Measurements from ENCODE around the gene EIF2AK2. TPM values are rescaled to one million over a fixed set of nuclear protein-coding genes. Genes with fewer than 3 reads are reported as not detected.
A peak's percentile ranks its signal among the peaks of the same experiment; 100 is the strongest.

Gene EIF2AK2
- total RNA-seq, 4 donors from 2014 or later = 28.6 to 41.7 (median 31.0) TPM

DNA sequence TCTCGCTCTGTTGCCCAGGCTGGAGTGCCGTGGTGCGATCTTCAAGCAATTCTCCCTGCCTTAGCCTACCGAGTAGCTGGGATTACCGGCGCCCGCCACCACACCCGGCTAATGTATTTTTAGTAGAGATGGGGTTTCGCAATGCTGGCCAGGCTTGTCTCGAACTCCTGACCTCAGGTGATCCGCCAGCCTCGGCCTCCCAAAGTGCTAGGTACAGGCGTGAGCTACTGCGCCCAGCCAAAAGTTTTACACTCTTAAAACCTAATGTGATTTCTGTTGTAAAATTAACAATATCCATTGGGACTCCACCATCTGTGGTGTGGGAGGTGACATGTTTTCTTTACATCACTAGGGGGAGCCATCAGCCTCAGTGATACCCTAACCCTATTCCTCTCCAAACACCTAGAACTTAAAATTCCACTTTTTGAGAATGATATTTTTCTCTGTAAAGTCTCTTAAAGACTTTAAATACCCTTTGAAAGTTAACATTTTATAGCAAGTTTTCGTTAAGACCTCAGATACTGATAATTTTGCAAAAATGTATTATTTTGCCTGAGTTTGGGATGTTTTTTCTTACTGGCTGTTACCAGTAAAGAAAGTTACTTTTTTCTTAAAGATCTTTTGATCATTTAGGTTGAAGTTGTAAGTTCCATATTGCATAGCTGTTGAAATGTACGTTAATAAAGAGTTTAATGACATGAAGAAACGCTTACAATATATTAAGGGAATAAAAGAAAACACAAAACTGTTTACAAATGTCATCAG is 11.6 kb upstream of the EIF2AK2 start:
- DNase-seq = peak; percentile 4 to 8
- 50 to 53% methylated on average over 17 of the region's 17 CpGs for WGBS, 2 donors
- no peaks in the 10 kb centered on the region for H3K27me3 ChIP-seq
- H3K9me3 ChIP-seq = no peaks in the 10 kb centered on the region
- no peaks in the 10 kb centered on the region for H3K36me3 ChIP-seq
- intact Hi-C loops (cut with DNase I) = no loop called here
- no peaks in the 10 kb centered on the region for H3K4me1 ChIP-seq
- no peak overlapping the region for H3K27ac ChIP-seq
- TF ChIP-seq, protein P1, sequence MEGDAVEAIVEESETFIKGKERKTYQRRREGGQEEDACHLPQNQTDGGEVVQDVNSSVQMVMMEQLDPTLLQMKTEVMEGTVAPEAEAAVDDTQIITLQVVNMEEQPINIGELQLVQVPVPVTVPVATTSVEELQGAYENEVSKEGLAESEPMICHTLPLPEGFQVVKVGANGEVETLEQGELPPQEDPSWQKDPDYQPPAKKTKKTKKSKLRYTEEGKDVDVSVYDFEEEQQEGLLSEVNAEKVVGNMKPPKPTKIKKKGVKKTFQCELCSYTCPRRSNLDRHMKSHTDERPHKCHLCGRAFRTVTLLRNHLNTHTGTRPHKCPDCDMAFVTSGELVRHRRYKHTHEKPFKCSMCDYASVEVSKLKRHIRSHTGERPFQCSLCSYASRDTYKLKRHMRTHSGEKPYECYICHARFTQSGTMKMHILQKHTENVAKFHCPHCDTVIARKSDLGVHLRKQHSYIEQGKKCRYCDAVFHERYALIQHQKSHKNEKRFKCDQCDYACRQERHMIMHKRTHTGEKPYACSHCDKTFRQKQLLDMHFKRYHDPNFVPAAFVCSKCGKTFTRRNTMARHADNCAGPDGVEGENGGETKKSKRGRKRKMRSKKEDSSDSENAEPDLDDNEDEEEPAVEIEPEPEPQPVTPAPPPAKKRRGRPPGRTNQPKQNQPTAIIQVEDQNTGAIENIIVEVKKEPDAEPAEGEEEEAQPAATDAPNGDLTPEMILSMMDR (IDR thresholded peaks at IDR 0.05) = peak in 5 of 6 experiments; percentile 26 to 66 (median 49)
- TF ChIP-seq POLR2A (IDR thresholded peaks at IDR 0.05) = no peak
- H3K4me3 ChIP-seq (replicated peaks in 1 of 3) = no peak overlapping the region

DNA sequence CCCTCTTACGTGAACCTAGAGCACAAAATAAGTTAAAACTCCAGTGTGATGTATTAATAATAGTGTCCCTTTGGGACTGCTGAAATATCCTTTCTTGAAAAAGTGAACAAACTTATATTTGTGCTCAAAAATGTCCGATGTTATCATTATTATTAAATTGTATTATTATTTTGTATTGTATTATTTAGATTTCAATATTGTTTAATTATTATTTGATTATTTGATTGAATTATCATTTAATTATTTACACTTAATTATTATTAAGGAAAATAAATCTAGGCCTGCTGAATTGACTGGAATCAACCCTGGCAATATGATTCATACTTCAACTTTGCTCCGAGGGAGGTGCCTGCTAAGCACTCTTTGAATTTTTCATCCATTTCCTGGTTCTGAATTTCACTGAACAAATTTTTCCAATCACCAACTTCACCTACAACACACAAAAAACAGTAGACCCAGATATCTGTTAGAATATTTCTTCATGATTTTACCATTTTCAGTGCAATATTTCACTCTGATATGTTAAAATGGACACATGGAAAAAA is 10.9 kb upstream of the EIF2AK2 start:
- H3K27ac ChIP-seq = no peak overlapping the region
- 94 to 95% methylated on average over 3 of the region's 3 CpGs for WGBS, 2 donors
- no peak for TF ChIP-seq POLR2A (IDR thresholded peaks at IDR 0.05)
- TF ChIP-seq, protein P1 (IDR thresholded peaks at IDR 0.05) = no peak
- no peaks in the 10 kb centered on the region for H3K4me1 ChIP-seq
- no peaks in the 10 kb centered on the region for H3K27me3 ChIP-seq
- DNase-seq = no peak
- H3K36me3 ChIP-seq = no peaks in the 10 kb centered on the region
- no peaks in the 10 kb centered on the region for H3K9me3 ChIP-seq
- intact Hi-C loops (cut with DNase I) = no loop called here
- H3K4me3 ChIP-seq (replicated peaks in 1 of 3) = no peak overlapping the region

DNA sequence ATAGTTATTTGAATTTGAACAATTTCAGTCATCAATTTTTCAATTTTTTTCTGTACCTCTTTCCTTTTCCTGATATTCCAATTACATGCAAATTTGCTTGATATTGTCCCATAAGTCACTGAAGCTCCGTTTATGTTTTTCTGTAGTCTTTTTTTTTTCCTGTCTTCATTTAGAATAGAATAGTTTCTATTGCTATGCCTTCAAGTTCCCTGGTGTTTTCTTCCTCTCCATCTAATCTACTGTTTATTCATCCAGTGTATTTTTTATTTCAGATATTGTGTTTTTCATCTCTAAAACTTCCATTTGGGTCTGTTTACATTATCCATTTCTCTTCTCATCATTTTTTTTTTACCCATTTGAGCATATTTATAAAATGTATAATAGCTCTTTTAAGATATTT is 8.0 kb upstream of the EIF2AK2 start:
- H3K9me3 ChIP-seq = no peaks in the 10 kb centered on the region
- no peak overlapping the region for H3K4me3 ChIP-seq (replicated peaks in 1 of 3)
- H3K4me1 ChIP-seq = no peaks in the 10 kb centered on the region
- no peaks in the 10 kb centered on the region for H3K36me3 ChIP-seq
- H3K27me3 ChIP-seq = no peaks in the 10 kb centered on the region
- intact Hi-C loops (cut with DNase I) = no loop called here
- TF ChIP-seq, protein P1 (IDR thresholded peaks at IDR 0.05) = no peak
- no peak for TF ChIP-seq POLR2A (IDR thresholded peaks at IDR 0.05)
- whole genome bisulfite sequencing, 2 donors = 93% methylated on average over 1 of the region's 1 CpG
- no peak overlapping the region for H3K27ac ChIP-seq
- no peak for DNase-seq

DNA sequence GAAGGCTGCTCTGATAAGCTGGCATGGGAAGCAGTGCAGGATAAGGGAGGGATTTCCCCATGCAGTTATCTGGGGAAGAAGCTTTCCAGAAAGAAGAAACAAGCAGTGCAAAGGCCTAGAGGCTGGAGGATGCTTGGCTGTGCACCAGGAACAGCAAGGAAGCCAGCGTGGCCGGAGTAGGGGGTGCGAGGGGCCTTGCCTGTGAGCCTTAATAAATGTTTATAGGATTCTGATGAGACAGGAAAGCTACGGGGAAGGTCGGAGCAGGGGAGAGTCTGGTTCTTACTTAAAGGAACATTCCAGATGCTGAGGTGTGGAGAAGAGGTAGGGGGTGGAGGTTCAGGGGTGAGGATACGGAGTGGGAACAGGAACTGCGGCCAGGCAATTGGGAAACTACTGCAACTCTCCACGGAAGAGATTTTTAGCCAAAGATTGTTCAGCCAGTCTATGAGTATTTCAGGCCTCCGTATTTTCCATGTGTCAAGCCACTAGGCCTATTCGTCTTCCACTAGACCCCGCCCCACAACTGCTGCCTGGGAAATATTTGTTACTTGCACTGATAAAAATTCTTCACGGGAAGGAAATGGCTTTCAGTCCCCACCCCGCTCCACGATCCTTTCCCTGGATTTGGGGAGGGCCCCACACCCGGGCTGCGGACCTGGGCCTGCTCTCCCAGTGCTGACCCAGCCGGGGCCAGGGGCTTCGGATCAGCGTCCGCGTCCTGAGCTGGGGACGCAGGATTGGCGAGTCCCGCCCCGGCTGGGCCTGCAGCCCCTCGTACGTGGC is 516 bp downstream of the EIF2AK2 start:
- Histone ChIP-seq H3K4me1 (peaks cover 4 to 11% of the 10 kb centered on the region in 2 donors), H3K27ac (peak overlapping the region; percentile 79 to 93 (median 89)), H3K27me3 (no peaks in the 10 kb centered on the region), H3K4me3 (replicated peaks in 1 of 3) (peak overlapping the region; percentile 74 to 90 (median 86)), H3K36me3 (no peaks in the 10 kb centered on the region), H3K9me3 (no peaks in the 10 kb centered on the region)
- intact Hi-C loops (cut with DNase I) = no loop called here
- 0% methylated on average over 20 to 27 of the region's 27 CpGs for WGBS, 2 donors
- no peak for TF ChIP-seq POLR2A (IDR thresholded peaks at IDR 0.05)
- TF ChIP-seq, protein P1 (IDR thresholded peaks at IDR 0.05) = no peak
- DNase-seq = peak; percentile 54 to 63
